DMS 273 (cell line): ENCODE results near the gene SLC5A12.
A peak's percentile ranks its signal among the peaks of the same experiment; 100 is the strongest.

Source experiments
- DNase-seq: peaks from one replicate; lab custom pipeline; 2025; ENCODE audit not compliant: unreplicated experiment; lab: John Stamatoyannopoulos, UW

SLC5A12 gene, protein sequence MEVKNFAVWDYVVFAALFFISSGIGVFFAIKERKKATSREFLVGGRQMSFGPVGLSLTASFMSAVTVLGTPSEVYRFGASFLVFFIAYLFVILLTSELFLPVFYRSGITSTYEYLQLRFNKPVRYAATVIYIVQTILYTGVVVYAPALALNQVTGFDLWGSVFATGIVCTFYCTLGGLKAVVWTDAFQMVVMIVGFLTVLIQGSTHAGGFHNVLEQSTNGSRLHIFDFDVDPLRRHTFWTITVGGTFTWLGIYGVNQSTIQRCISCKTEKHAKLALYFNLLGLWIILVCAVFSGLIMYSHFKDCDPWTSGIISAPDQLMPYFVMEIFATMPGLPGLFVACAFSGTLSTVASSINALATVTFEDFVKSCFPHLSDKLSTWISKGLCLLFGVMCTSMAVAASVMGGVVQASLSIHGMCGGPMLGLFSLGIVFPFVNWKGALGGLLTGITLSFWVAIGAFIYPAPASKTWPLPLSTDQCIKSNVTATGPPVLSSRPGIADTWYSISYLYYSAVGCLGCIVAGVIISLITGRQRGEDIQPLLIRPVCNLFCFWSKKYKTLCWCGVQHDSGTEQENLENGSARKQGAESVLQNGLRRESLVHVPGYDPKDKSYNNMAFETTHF

DNA sequence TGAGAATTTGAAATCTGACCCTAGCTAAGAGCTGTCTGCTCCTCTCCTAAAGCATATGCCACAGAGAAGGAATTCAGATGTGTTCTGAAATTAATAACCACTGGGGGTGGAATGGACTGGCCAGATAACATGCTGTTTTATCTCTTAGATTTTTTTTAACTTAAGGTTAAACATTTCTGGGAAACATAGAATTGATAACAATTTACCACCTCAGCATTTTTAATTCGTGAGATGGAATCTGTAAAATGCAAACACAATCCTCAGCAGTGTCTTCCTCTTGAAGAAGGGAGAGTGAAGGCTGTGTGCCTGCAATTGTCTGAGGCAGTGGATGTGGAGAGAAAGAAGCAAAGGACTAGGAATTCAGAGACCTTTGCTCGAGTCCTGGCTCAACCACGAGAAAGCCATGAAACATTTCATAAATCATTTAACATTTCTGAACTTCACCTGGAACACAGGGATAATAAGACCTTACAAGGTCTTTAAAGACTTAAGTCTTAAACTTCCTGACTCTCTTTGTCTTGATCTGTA is at the start of gene SLC5A12:
SLC5A12 (minus strand) TSS at position 113 of the 528 bp plus-strand sequence. CDS start 346 bp downstream, outside the sequence.
- no peak for DNase-seq

DNA sequence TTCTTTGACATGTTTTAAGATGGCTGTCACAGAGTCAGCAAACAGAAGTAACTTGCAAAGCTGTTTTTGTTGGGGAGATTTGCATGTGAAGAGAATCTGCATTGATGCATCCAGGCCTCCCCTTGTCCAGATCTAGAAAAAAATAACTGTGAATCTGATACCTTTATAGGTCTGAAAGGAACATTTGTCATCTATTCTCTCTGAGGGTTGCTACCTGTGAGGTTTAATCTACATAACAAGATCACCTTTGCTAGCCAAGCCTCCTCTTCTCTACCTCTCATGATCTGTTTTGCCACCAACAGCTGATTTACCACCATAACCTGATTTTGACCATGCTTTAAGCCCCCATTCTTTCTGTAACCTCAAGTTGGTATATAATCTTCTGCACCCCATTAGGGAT is 47.2 kb upstream of the SLC5A12 start:
- no peak for DNase-seq

DNA sequence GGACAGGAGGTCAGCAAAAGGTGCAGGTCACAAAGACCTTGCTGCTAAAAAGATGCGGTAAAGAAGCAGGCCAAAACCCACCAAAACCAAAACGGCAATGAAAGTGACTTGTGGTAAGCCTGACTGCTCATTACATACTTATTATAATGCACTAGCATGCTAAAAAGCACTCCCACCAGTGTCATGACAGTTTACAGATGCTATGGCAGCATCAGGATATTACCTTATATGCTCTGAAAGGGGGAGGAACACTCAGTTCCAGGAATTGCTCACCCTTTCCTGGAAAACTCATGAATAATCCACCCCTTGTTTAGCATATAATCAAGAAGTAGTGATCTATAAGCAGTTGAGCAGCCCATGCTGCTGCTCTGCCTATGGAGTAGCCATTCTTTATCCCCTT is 45.2 kb upstream of the SLC5A12 start:
- DNase-seq, result peak; percentile 5

DNA sequence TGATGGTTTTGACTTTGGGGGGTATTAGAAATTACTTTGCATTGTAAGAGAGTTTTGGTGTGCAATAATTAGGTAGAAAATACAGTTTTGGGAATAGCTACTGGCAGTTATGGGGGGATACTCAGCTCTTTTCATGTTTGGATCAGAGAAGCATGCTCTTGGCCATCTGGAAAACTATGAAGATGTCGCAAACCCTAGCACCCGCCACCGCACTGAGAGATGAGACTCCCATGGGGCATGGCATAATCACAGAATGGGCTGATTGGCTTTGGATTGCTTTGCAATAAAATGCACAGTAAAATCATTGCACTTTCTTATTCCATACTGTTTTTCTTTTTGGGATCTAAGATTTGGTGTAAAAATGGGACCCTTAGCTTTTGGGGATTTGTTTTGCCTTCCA is 43.5 kb upstream of the SLC5A12 start:
- no peak for DNase-seq

DNA sequence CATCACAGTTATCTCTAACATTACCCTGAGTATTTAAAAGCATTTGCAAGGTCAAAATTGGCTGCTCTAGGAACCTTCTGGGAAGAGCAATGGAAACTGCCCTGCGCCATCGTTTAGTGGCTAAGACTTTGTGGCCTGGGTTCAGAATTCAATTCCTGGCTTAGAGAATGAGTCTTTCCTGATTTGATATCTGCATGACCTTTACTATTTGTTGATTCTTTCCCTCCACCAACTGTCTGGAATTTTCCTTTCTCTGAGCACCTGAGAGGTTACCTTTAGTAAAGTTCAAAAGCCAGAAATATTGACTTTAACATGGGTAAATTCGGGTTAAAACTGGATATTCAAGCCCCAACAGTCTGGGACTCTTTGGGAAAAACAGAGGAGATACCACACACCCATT is 43.0 kb upstream of the SLC5A12 start:
- DNase-seq, result no peak

DNA sequence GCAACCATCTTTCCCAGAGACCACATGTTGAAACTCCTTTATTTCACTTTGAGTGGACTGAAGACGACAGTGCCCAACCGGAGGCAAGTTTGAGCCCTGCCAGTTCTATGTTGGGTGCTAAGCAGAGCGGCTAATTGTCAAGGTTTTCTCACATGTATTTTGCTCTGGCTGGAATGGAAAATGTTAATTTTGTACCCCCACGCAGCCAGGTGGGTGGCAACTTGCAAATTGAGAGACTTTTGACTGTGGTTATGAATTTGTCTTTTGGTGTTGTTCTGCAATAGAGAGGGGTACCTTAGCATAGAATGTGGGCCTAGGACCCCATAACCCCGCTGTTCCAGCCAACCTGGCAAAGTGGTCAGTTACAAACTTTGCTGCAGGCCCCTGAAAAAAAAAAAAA is 42.5 kb upstream of the SLC5A12 start:
- DNase-seq, result no peak

DNA sequence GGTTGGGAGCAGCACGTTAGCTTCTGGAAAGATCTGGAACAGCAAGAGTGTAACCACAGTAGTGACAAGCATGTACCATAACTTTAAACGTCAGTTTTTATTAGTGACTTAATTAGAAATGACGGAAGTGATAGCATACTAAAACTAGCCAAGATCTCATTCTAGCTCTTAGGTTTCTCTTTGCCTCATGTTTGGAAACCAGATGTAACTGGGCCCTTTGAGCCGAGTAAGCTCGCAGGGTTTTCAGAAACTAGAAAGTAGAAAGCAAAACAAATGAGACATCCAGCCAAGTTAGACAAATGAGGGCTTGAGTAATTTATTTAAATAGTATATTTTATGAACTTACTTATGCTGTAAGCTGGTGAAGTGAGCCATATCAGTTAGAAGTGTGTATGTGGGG is 40.2 kb upstream of the SLC5A12 start:
- no peak for DNase-seq

DNA sequence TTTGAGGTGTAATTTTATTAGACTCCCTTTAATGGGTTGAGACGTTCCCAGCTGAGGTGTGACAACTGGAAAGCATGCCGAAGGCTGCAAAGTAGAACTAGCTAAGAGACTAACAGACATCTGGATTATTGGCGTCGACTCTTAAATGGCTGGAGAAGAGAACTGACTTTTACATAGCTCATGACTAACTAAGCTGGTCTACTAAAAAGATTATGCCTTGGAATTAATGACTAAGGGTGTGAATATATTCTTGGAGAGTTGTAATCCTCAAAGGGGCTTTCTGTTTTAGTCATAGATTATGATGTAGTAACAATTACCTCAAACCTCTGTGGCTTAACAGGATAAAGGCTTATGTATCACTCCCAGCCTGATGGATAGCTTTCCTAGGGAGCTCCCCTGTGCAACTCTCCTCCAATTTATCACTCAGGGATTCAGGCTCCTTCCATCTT is 39.5 kb upstream of the SLC5A12 start:
- peak; percentile 1 for DNase-seq

DNA sequence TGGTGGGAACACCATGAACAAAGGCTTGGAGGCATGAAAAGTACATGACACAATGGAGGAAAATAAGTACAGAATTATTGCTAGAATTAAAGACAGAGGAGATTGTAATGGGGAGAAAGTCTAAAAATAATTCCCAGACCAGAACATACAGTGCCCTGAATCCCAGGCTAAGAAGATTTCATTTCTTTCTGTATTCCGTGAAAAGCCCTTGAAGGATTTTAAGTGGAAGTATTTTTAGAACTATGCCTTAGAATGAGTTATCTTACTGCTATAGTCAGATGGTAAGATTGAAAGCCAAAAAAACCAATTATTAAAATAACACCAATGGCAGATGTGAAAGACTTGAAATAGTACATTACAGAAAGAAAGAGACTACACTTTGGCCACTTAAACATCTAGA is 36.1 kb upstream of the SLC5A12 start:
- DNase-seq, result no peak

DNA sequence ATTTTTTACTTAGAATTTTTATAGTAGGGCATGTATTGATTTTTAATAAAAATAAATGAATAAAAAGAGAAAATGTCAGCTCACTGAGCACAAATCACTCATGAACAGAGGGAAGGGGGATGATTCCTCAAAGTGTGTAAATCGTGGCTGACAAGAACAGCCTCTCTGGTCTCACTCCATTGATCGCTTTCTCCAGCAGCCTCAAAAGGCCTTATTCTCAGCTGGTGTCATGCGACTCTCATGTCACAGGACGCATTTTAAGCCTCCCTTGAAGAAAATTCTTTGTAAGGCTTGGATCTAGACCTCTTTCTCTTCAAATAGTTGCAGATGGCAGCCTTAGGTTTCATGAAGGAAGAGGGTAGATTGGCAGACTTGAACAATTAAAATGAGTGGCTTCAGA is 33.9 kb upstream of the SLC5A12 start:
- DNase-seq, result no peak

DNA sequence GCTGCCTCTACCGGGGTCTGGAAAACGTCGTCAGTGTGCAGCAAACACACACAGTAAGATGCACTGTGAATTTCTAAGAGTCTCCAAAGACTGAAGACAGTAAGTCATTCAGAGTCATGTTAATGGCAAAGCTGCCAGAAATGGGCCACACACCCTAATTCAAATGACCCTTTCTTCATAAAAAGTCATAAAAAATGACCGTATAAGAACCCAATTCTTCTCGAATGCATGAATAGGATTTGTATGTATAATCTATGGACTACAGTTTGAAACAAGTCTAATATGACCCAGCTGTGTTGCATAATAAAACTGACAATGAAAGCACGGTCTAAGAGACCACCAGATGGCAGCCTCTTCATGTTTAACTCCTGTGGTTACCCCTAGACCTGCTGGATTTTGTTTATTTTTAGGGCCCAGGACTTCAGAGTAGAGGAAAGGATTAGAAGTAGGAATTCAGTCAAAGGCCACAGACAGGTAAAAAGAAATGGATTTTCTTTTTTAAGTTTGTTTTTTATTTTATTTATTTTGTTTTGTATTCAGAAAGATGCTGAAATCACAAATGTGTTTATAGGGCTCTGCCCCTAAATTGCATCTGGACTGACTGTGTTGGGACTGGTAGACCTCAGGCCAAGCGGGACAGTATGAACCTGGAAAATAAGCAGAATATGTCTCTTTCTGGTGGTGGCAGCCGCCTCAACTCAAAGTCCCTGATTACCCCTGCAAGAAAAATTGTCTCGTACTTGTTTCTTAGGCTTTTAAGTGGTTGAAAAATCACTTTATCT is 32.1 kb upstream of the SLC5A12 start:
- DNase-seq, result peak; percentile 79

DNA sequence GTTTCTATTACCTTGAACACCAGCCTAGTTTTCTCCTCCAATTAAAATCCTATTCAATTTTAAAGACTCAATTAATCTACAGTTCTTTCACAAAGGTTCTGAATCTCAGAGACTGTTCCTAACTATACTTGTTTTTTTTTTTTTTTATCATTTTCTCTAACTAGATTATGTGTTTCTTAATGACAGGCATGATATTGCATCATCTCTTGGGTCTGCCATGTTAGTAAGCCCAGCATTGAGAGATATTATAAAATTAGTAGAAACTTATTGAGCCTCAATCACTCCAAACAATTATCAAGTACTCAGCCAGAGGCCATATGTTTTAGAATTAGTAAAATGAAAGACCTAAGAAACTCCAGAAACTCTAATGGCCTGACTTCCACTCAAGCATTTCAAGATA is 28.1 kb upstream of the SLC5A12 start:
- DNase-seq, result no peak

DNA sequence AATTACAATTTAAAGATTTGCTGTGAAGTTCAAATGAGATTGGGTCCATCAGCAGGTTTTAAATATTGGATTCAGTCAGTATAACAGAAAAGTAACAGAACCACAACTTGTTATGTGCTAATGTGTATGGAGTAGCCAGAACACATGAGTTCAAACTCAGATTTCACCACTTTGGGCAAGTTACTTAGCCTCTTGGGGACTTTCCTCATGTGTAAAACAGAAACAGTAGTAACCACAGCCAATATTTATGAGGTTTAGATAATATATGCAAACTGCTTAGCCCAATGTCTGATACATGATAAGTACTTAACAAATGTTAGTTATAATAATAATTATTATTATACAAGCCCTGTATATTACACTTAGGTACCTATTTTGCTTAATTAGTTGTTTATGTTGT is 21.8 kb upstream of the SLC5A12 start:
- DNase-seq, result no peak

DNA sequence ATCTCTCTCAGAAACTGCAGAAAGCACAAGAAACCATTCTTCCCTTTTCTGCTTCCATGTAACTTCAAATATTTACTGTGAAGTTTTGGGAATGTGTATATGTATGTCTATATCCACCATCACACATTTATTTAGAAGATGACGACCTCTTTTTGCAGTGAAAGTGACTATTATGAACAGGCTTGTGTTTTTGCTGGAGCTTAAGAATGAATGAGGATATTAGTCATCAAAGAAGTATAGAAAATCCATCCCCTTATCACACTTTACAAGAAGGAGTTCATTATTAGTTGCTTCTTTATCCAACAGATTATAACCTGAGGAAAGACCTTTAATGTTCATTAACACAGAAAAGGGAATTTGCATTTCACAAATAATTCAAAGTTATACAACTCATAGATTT is 21.1 kb upstream of the SLC5A12 start:
- DNase-seq, result no peak

DNA sequence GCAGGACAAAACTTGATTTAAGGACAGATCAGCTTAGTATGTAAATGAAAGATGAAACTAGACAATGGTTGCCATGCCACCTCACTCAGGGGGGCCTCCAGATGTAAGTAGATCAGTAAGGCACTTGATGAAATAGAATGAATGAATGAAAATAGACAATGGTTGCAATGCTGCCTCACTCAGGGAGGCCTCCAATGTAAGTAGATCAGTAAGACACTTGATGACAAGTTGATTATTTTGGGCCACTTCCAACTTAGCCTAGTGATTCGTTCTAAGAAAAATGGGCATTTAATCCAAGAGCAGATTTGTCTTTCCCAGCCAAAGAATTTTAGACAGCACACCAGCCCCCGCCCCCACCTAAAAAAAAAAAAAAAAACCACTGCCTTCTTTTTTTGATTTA is 19.2 kb upstream of the SLC5A12 start:
- DNase-seq, result no peak

DNA sequence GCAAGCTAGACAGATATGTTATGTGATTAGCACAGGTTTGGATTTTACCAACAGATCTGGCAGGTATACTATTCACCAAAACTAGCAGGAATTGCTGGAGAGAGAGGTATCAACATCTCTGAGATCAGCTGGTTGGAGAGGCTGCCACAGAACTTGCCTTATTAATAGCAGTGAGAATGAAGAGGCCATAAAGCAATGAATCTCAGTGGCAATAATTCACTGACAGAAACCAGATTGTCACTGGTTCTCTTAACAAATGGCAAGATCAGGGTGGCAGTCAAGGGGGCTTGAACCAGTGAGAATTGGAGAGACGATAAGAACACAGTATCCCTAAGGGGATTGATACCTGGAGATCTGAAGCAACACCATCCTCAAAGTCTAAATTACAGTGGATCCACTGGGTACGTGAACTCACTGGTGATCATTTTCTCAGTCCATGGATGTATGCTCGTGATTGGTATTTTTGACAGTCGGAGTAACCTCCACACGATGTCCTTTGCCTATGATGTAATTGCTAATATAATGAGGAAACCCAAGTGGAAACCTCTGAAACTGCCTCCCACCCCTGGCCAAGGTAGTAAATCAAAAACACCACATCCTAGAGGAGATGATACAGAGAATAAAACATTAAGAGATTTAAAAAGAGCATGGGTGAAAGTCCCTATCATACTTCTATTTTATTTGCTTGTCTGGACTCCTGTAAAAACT is 17.7 kb upstream of the SLC5A12 start:
- no peak for DNase-seq

DNA sequence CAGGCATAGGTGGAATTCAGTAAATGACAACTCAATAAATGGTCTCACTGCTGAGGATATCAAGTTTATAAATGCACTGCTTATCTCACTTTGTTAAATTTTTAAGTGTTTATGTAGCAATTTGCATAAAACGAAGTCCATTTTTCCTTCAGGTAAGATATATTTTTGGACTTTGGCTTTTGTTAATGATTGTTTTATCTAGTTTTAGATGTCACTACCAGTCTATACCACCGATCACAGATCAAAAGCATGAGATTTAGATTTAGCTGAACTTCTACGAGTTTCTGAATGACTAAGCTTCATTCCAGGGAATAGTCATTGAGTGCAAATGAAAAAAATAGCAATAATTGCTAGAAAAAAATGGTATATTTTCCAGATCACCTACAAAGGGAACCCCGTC is 12.8 kb upstream of the SLC5A12 start:
- DNase-seq, result no peak

DNA sequence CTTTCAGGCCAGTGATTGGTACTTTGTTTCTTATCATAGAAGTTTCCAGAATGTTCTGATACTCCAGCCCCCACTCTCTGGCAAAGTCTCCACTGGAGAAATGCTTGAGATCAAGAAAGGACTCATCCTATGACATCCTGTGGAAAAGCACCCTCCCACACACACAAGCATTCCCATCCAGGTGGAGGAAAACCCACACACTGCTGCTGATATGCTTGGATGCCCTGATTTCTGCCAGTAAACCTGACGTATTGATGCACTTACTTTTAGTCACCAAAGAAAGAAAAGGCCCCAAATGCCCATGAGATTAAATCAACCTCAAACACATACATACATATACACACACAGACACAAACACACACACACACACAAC is 9.2 kb upstream of the SLC5A12 start:
- no peak for DNase-seq

DNA sequence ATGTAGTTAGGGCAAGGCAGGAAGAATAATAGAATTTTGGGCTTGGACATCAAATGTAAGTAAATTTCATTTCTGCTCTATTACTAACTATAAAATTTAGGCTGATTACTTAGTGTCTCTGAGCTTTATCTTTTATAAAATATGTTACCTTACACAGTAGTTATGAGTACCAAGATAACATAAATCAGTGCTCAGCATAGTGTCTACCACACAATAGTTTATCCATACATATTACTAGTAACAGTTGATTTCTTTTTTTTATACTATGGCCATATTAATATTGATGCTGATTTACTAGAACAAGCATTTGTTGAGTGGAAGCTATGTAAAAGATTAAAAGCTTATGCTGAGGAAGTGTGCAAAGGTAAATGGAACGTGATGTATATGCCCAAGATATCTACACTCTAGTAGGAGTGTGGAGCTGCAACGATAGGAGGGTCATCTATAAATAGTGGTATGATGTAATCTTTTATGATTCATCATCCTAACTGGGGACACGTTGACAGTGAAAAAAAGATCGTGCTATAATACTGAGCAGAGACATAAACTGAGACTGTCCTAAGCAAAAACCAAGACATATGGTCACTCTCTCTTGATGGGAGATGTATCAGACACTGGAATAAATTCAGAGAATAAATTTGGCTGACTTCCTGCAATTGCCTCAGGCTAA is 8.7 kb upstream of the SLC5A12 start:
- peak; percentile 2 for DNase-seq

DNA sequence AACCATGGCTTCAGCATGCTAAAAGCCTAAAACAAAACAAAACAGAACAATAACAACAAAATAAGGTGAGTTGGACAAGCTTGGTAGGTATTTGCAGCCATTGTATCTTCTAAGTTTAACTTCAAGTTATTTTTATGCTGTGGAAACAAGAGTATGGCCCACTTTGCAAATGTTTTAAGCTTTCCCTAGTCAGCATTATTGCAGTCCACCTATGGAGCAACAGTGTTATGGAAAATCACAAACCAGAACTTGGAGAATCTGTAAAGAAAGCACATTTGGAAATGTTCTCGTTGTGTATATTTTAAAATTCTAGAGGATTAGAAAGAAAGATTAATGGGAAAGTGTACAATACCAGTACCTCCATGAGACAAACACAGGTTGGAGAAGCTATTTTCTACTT is 7.4 kb upstream of the SLC5A12 start:
- no peak for DNase-seq

DNA sequence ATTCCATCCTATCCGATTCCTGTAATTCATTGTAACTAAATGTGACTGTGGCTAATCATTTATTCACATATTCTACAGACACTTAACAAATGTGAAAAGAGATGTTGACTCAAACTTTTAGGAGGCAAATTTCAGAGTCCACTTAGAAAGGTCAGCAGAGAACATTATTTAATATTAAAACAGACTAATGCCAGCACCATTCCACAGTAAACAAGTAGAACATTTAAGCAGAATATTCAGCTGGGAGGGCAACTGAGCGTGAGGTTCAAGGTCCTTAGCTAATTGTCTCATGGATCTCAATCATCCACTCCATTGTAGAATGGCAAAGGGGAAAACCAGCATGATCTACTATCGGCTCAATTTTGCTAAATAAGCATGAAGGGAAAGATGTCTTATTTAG is 5.1 kb upstream of the SLC5A12 start:
- DNase-seq, result no peak
